Tibial artery (tissue), 4 donors: ENCODE data around the gene FUT1.
A peak's percentile ranks its signal among the peaks of the same experiment; 100 is the strongest.
"Not testable (repeated sequence)": the region's sequence is repeated elsewhere in the genome, so short reads cannot be mapped to it uniquely, and the experiment has no call there.

Experiments
- DNase-seq, 2 donors: peaks; one replicate each; pipeline ENCODE4 v3.0.0-alpha.2; 2019
- H3K27ac ChIP-seq, 2 donors: fragments of 200-600 bp; sonication (generic) in 1 of 2; 1 replicate in 1 of 2; 2 replicates in 1 of 2; pipeline ENCODE4 v1.5.1; 2018 to 2019; ENCODE audit warnings: mild to moderate bottlenecking in 1 of 2
- H3K27me3 ChIP-seq, 2 donors: fragments of 200-600 bp; sonication (generic) in 1 of 2; one replicate each; pipeline versions ENCODE4 v1.5.1 to v1.6.0; 2016 to 2019
- H3K36me3 ChIP-seq, 3 donors: fragments of 200-600 bp; sonication (generic) in 2 of 3; one replicate each; pipeline ENCODE4 v1.5.1; 2016 to 2019; ENCODE audit warnings: mild to moderate bottlenecking in 2 of 3
- H3K4me1 ChIP-seq, 4 donors: fragments of 200-600 bp; sonication (generic) in 2 of 4; 1 replicate in 3 of 4; 2 replicates in 1 of 4; pipeline ENCODE4 v1.5.1; 2016 to 2019
- H3K4me3 ChIP-seq, 2 donors: fragments of 200-600 bp; sonication (generic) in 1 of 2; 1 replicate in 1 of 2; 2 replicates in 1 of 2; pipeline ENCODE4 v1.5.1; 2018 to 2019; ENCODE audit warnings: mild to moderate bottlenecking in 2 of 2
- H3K9me3 ChIP-seq, 3 donors: fragments of 200-600 bp; sonication (generic) in 1 of 3; one replicate each; pipeline ENCODE4 v1.5.1; 2016 to 2019
- intact Hi-C: fragments of 100-400 bp; cut with DNase I; formaldehyde crosslinking; loops from one replicate; pipeline ENCODE4 v1.15.0; 2023; ENCODE audit warnings: low total_unique reads
- TF ChIP-seq, protein P1 (sequence below), 2 experiments: fragments of 200-600 bp in 1 of 2; fragments of 450-650 bp in 1 of 2; IDR thresholded peaks; one replicate each; pipeline ENCODE4 v1.5.1; 2017 to 2019; ENCODE audit warnings: antibody characterized with exemption in 2 of 2, mild to moderate bottlenecking in 1 of 2, moderate library complexity in 1 of 2

FUT1 gene

DNA sequence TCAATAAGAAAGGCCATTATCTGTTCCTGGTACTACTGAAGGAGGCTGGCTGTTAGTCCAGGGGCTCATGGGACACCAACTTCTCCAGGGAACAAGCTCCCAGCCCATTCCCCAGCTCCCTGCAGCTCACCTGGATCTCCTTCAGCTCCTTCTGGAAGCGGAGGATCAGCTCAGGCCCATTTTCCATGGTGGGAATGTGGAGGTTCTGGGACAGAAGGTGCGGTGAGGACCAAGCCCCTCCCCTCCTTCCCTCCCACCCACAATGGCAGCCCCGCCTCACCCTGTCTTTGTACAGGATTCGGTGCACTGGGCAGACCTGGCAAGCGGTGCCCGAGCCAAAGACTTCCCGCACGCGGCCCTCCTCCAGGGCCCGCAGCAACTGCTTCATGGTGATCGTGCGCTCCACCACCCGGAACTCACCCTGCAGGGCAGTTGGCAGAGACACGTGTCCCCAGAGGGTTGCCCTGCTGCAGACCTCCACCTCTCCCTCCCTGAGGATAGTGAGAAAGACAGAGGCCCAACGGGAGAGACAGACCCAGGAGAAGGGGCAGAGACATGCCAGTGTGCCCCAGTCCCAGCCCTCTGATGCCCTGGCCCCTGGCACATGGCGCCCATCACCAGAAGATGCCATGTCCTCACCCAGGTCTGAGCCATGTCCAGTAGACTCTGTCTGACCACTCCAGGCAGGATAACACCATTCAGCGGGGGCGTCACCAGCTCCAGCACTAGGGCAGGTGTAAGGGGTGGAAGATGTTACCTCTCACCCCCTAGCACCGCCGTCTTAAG is 44.0 kb upstream of the FUT1 start:
- TF ChIP-seq, protein P1, sequence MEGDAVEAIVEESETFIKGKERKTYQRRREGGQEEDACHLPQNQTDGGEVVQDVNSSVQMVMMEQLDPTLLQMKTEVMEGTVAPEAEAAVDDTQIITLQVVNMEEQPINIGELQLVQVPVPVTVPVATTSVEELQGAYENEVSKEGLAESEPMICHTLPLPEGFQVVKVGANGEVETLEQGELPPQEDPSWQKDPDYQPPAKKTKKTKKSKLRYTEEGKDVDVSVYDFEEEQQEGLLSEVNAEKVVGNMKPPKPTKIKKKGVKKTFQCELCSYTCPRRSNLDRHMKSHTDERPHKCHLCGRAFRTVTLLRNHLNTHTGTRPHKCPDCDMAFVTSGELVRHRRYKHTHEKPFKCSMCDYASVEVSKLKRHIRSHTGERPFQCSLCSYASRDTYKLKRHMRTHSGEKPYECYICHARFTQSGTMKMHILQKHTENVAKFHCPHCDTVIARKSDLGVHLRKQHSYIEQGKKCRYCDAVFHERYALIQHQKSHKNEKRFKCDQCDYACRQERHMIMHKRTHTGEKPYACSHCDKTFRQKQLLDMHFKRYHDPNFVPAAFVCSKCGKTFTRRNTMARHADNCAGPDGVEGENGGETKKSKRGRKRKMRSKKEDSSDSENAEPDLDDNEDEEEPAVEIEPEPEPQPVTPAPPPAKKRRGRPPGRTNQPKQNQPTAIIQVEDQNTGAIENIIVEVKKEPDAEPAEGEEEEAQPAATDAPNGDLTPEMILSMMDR (IDR thresholded peaks at IDR 0.05), result no peak
- peaks cover 0 to 35% (median 14%) of the 10 kb centered on the region in 3 donors for H3K36me3 ChIP-seq
- peaks cover 0 to 23% (median 17%) of the 10 kb centered on the region in 4 donors for H3K4me1 ChIP-seq
- H3K27me3 ChIP-seq, result no peaks in the 10 kb centered on the region
- DNase-seq, result no peak
- intact Hi-C loops, result loop anchor here (5.0 kb wide), 1 partner anchor 176 kb away; no protein-coding TSS in a partner anchor
- no peak overlapping the region for H3K4me3 ChIP-seq
- peak overlapping the region; percentile 80 to 86 for H3K27ac ChIP-seq
- no peaks in the 10 kb centered on the region for H3K9me3 ChIP-seq

DNA sequence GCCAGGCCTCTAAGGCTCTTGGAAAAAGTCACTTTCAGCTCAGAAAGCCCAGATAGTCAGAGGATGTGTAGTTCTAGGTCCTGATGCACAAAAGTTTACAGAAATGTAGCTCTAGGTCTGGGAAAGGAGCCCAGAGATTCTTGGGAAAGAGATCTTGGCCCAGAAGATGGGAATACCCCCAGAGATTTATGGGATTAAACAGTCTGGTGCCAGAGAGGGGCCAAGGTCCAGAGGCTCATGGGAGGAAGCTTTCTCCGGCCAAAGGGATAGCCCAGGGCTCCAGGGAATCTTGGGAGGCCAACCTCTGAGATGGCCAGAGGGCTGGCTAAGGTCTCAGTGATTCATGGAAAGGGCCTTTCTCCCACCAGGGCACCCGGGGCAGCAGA is 43.2 kb upstream of the FUT1 start:
- Histone ChIP-seq H3K36me3 (peaks cover 0 to 35% (median 14%) of the 10 kb centered on the region in 3 donors), H3K9me3 (no peaks in the 10 kb centered on the region), H3K4me3 (peak overlapping the region; percentile 36 to 45), H3K27me3 (no peaks in the 10 kb centered on the region), H3K27ac (peak overlapping the region; percentile 80 to 86), H3K4me1 (peaks cover 0 to 23% (median 17%) of the 10 kb centered on the region in 4 donors)
- TF ChIP-seq, protein P1 (IDR thresholded peaks at IDR 0.05), result no peak
- intact Hi-C loops, result loop anchor here (2.0 to 5.0 kb wide), 2 partner anchors 37 to 177 kb away; no protein-coding TSS in a partner anchor
- DNase-seq, result peak; percentile 68 to 87

DNA sequence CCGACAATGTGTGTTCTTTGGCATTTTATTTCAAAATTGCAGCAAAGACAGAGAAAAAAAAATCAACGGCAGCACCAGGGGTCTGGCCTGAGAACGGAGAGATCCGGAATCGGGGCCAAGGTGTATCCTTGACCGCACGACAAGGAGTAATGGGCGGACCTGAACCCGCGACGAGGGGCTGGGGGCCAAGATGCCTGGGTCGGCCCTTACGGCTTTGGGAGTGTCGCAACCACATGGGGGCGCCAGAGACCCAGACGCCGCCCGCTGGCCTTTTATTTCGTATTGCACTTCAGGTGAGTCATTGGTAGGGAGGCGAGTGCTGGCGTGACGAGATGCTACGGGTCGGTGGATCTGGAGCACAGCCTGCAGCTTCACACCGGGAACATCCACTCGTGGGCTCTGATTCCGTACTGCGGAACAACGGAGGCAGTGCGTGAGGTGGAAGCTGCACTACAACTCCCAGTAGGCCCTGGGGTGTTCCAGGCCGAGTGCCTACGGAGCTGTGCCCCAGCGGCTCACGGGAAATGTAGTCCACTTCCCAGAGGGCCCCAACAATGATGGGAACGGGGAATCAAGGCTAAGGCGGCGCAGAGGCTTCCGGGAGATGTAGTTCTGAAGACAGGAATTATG is 42.7 kb upstream of the FUT1 start:
- intact Hi-C loops, result loop anchor here (2.0 to 5.0 kb wide), 2 partner anchors 38 to 177 kb away; no protein-coding TSS in a partner anchor
- Histone ChIP-seq H3K9me3 (no peaks in the 10 kb centered on the region), H3K36me3 (peaks cover 0 to 34% (median 14%) of the 10 kb centered on the region in 3 donors), H3K4me1 (peaks cover 0 to 23% (median 17%) of the 10 kb centered on the region in 4 donors), H3K4me3 (peak overlapping the region; percentile 36 to 45), H3K27me3 (no peaks in the 10 kb centered on the region), H3K27ac (peak overlapping the region; percentile 80 to 86)
- peak; percentile 95 to 97 for DNase-seq
- TF ChIP-seq, protein P1 (IDR thresholded peaks at IDR 0.05), result peak; percentile 92 to 98

DNA sequence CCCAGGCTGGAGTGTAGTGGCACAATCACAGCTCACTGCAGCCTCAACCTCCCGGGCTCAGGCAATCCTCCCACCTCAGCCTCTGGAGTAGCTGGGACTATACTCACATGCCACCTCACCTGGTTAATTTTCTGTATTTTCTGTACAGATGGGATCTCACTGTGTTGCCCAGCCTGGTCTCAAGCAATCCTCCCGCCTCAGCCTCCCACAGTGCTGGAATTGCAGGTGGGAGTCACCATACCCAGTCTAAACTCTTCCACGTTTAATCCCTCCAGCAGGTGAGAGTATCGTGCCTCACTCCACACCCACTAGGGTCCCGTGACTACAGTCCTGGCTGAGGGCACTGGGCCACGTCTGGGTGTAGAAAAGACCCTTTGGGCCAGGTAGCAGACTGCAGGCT is 41.9 kb upstream of the FUT1 start:
- Histone ChIP-seq H3K36me3 (peaks cover 0 to 25% (median 7%) of the 10 kb centered on the region in 3 donors), H3K27ac (peak overlapping the region; percentile 80 to 86), H3K4me3 (no peak overlapping the region), H3K9me3 (no peaks in the 10 kb centered on the region), H3K4me1 (peaks cover 0 to 23% (median 17%) of the 10 kb centered on the region in 4 donors), H3K27me3 (no peaks in the 10 kb centered on the region)
- DNase-seq, result no peak
- TF ChIP-seq, protein P1 (IDR thresholded peaks at IDR 0.05), result no peak
- intact Hi-C loops, result loop anchor here (2.0 to 5.0 kb wide), 2 partner anchors 39 to 387 kb away; no protein-coding TSS in a partner anchor

DNA sequence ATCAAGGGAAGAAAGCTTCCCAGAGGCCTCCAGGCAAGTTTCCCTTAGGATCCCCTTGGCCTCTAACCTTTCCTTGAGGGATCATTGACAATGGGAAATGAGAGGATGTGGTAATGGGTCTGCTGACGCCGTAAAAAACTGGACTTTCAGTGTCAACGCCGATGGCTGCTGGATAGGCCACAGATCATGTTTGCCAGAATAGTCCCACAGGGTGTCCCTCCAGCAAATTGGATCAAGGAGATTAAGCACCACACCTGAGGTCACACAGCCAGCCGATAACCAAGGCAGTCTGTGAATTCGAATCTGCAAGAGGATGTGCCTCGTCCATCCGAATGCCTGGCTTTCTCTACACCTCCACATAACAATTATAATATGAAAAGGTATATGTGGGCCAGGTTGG is 40.8 kb upstream of the FUT1 start:
- Histone ChIP-seq H3K27me3 (no peaks in the 10 kb centered on the region), H3K27ac (no peak overlapping the region), H3K9me3 (no peaks in the 10 kb centered on the region), H3K4me3 (no peak overlapping the region), H3K4me1 (peaks cover 0 to 23% (median 17%) of the 10 kb centered on the region in 4 donors), H3K36me3 (peaks cover 0 to 16% (median 0%) of the 10 kb centered on the region in 3 donors)
- intact Hi-C loops, result loop anchor here (5.0 kb wide), 1 partner anchor 386 kb away; no protein-coding TSS in a partner anchor
- TF ChIP-seq, protein P1 (IDR thresholded peaks at IDR 0.05), result no peak
- no peak for DNase-seq

DNA sequence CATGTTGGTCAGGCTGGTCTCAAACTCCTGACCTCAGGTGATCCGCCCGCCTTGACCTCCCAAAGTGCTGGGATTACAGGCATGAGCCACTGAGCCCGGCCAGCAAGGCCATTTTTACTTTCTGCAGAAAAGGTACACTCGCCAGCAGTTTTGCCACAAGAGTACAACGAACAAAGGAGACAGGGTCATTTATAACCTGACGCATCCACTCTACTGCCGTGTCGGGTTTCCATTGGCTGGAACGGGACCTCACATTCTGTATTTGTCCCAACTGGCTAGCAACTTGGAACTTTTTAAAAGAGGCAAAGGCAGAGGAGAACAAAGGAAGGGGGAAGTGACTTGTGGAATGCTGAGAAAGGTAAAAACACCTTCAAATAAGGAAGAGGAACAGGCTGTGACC is 34.9 kb upstream of the FUT1 start:
- DNase-seq, intact Hi-C loops, H3K27ac ChIP-seq: not testable (repeated sequence)

DNA sequence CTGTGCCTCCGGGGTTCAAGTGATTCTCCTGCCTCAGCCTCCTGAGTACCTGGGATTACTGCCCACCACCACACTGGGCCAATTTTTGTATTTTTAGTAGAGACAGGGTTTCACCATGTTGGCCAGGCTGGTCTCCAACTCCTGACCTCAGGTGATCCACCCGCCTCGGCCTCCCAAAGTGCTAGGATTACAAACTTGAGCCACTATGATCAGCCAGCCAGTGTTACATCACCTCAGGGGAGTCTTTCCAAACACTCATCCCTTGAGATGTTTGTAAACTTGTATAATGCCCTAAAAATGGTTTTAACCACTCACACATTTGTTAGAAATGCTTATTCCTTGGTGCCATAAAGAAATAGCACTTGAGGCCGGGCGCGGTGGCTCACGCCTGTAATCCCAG is 34.0 kb upstream of the FUT1 start:
- H3K27ac ChIP-seq, H3K4me3 ChIP-seq, H3K27me3 ChIP-seq, H3K36me3 ChIP-seq, intact Hi-C loops, DNase-seq, H3K9me3 ChIP-seq: not testable (repeated sequence)
- peaks cover 0 to 12% (median 4%) of the 10 kb centered on the region in 4 donors for H3K4me1 ChIP-seq

More for the DNA sequence above, 34.9 kb upstream of the FUT1 start:
- not testable (repeated sequence) for H3K9me3 ChIP-seq, H3K27me3 ChIP-seq, H3K4me1 ChIP-seq, H3K36me3 ChIP-seq, H3K4me3 ChIP-seq
